CD4-positive, alpha-beta T cell treated with Interleukin-2 at 100 ng/mL for 4 hours (primary cell): ENCODE measurements around the gene HSPA1B.
"Not testable (repeated sequence)": the region's sequence is repeated elsewhere in the genome, so short reads cannot be mapped to it uniquely, and the experiment has no call there.

ENCODE experiments used
- DNase-seq: peaks from one replicate; pipeline ENCODE4 v3.0.0-alpha.2; 2020; ENCODE audit warnings: low spot score

Gene HSPA1B

GRCh38 chr6:31827286-31828079 lies at the start of gene HSPA1B:
TSS of gene HSPA1B (plus strand) at chr6:31827738. CDS start at chr6:31827951, 213 bp downstream.
- peak; percentile 94 for DNase-seq

DNA sequence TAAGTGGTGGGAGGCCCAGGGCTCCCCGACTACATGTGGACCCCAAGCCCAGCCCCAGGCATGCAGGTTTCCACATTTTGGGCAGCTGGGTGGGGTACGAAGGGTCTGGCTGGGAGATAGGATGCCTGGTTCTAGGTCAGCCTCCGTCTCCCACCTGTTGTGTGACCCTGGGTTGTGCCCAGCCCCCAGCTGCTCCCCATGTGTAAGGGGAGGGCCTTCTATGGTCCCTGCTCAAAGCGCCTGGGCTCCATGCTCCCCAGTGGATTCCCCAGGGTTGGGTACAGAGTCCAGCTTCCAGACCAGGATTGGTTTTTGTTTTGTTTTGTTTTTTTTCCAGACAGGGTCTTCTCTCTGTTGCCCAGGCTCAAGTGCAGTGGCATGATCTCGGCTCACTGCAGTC lies 49.3 kb upstream of the HSPA1B start:
- DNase-seq: no peak

GRCh38 chr6:31778999-31779885 lies 48.3 kb upstream of the HSPA1B start:
- no peak for DNase-seq

DNA sequence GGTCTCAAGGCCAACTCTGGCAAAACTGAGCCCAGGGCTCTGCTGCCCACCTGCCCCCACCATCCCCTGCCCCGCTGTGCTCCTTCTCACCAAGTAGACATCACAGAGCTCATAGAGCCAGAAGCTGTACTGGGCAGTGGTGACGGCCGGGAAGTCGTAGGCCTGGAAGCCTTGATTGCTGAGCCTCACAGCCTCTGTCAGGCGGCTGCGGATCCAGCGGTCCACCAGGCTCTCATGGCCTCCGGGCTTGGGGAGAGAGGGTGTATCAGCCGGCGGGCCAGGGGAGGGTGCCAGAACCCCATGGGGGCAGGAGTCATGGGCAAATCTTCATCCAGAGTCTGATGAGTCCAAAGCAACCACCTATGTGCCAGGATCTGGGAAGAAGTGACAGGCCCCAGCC lies 47.6 kb upstream of the HSPA1B start:
- DNase-seq: no peak

DNA sequence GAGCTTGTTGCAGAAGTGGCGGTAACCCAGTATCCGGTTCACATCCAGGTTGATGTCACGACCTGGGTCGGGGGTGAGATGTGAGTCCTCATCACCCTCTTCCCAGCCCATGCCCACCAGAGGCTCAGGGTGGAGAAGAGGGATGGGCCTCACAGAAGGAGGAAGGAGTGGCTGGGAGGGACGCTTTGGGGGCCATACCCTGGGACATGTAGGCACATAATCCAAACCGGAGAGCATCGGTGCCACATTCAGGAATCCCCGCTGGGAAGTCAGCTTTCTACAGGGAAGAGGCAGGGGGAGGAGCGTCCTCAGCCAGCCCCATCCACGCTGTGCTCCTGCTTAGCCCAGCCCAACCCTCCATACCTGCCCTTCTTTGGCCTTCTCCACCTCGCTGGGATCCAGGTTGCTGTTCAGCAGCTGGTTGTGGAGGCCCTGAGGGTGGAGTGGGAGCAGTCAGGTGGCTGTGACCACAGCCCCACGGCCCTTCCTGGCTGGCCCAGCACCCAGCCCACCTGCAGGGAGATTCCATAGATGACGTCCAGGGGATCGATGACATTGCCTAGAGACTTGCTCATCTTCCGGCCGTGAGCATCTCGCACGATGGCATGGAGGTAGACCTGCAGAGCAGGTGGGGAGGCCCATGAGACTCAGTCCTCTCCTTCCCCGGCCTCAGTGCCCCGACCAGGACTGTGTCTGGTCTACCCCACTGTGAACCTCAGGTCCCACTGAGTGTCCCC lies 46.9 kb upstream of the HSPA1B start:
- DNase-seq: no peak

DNA sequence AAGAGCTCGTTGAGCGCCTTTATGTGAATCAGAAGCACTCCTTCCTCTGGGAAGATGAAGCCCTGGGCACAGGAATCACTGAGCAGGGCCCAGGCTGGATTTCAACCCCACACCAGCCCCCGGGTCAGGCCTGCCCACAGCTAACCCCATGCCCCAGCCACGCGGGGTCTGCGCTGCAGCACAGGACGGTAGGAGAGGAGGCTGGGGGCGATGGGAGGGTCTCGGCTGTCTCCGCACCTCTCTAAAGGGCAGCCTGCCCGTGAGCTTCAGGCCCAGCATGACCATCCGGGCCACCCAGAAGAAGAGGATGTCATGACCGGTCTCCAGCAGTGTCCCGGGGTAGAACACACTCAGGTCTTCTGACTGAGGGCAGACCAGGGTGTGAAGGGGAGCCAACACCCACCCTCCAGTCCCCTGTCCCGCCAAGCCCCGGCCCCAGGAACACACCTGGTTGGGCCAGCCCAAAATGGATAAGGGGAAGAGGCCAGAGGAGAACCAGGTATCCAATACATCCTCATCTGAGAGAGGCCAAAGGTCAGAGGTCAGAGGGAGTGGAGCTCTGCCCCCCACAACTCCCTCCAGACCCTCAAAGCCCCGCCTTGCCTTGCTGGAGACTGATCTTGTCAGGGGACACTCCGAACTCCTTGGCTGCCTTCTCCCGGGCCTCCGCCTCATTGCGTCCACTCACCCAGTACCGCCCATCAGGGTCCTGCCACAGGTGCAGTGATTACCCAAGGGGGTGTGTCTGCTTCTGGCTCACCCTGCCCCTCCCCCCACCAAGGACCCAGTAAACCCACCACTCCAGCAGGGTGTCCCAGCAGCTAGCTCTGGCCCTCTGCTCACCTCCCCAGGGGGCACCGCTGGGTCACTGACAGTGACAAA lies 46.1 kb upstream of the HSPA1B start:
- no peak for DNase-seq

DNA sequence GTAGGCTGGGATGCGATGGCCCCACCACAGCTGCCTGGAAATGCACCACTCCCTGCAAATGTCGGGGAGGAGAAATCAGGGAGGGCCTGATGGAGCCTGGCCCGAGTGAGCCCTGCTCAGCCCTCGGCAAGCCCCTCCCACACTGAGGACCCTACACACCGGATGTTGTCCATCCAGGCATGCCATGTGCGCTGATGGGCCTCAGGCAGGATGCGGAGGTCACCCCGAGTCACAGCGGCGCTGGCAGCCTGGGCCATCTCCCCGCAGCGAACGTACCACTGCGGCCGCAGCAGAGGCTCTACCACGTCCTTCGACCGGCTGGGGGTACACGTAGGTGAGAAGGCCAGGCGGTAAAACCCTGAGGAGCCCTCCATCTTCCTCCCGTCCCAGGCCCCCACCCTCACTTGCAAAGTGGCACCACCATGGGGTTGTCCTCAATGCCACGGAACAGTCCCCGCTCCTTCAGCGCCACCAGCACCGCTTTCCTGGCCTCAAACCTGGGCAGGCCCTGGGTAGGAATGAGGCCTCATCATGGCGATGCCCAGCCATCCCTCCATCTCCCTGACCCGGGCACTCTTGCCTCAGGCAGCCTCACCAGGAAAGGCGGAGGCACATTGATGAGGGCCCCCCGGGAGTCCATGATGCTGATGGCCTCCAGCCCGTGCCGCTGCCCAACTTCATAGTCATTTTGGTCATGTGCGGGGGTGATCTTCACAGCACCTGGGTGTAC lies 45.2 kb upstream of the HSPA1B start:
- no peak for DNase-seq

DNA sequence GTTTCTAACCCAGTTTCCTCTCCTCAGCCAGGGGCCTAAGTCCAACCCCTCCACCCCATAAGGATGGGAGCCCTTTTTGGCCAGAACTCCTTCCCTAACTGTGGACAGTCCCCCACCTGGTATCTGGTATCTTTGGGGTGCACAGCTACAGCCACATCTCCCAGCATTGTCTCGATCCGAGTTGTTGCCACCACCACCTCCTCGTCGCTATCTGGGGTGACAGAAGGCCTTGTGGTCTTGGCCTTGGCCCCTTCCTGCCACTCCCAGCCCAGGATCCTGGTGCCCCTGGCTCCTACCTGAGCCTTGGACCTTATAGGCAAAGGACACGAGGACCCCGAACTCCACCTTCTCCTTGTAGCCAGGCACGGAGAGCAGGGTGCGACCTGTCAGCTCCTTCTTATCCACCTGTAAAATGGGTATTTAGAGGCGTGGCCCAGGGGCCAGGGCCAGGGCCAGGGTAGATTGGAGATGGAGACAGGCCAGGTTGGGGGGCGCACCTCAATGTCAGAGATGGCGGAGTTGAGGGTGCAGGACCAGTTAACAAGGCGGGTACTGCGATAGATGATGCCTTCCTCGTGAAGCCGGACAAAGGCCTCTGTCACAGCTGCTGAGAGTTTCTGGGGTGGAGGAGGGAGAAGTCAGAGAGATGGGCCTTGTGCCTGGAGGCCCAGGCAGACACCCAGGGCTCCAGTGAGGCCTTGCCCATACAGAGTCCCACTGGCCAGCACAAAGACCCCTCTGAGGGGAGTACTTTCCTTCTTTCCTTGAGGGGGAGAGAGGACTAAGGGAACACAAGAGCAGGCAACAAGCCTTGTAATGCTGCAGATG lies 43.2 kb upstream of the HSPA1B start:
- no peak for DNase-seq

DNA sequence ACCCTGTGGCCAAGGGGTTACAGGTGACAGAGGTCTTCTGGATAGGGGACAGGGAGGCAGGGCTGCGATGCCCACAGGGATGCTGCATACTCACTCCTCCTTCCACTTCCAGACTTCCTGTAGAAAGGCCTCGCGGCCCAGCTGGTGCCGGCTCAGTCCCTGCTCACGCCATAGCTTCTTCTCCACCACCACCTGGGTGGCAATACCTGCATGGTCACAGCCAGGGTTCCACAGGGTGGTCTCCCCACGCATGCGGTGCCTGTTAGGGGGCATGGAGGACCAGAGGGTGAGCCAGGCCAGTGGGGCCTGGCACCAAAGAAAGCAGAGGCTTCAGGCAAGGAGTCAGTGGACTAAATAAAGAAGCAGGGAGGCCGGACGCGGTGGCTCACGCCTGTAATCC lies 42.1 kb upstream of the HSPA1B start:
- DNase-seq: no peak

- no peak for DNase-seq
Measured at GRCh38 chr6:31791324-31792089, 36.0 kb upstream of the HSPA1B start.

DNA sequence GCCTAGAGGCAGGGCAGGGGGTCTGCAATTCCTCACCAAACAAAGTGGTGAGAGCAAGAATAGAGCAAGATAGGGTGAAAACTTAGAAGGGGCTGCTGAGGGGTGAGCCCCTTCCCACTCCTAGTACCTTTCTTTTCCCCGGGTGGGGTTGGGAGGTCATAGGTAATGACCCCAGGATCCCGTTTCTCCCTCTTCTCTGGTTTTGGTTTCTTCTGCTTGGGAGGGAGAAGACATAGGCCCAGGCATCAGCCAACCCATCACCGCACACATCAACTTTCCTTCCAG lies 35.5 kb upstream of the HSPA1B start:
- DNase-seq: no peak

- no peak for DNase-seq
Measured at GRCh38 chr6:31792761-31793171, 34.8 kb upstream of the HSPA1B start.

DNA sequence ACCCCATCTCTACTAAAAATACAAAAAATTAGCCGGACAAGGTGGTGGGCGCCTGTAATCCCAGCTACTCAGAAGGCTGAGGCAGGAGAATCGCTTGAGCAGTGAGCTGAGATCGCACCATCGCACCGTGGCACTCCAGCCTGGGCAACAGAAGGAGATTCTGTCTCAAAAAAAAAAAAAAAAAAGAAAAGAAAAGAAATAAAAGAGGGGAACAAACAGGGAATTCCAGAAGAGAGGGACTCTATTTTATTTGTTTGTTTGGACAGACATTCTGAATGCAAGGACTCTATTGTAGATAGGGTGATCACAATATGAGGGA lies 33.7 kb upstream of the HSPA1B start:
- DNase-seq: not testable (repeated sequence)

DNA sequence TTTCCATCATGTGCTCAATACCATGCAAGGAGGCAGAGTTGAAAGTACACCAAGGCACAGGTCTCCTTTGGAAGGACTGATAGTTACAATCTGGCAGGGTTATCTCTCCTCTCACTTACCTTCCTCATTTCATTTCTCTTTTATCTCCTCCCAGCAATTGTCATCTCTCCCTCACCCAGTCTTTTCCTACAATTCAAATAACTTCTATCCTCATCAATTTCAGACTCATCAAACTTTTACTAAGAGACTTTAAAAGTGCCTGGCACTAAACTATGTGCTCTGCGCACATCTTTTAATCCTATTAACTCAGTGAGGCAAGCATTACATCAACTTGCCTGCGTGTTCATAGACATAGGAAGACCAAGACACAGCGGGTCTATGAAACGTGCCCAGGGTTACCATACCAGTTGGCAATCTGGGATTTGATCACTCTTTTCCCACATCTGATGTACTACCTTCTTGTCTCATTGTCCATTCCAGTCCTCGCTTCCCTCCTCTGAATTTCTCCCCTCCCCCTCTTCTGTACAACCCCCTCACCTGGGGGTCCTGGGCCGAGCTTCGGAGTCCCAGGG lies 33.2 kb upstream of the HSPA1B start:
- DNase-seq: no peak

GRCh38 chr6:31794866-31795615 lies 32.5 kb upstream of the HSPA1B start:
- DNase-seq: no peak

DNA sequence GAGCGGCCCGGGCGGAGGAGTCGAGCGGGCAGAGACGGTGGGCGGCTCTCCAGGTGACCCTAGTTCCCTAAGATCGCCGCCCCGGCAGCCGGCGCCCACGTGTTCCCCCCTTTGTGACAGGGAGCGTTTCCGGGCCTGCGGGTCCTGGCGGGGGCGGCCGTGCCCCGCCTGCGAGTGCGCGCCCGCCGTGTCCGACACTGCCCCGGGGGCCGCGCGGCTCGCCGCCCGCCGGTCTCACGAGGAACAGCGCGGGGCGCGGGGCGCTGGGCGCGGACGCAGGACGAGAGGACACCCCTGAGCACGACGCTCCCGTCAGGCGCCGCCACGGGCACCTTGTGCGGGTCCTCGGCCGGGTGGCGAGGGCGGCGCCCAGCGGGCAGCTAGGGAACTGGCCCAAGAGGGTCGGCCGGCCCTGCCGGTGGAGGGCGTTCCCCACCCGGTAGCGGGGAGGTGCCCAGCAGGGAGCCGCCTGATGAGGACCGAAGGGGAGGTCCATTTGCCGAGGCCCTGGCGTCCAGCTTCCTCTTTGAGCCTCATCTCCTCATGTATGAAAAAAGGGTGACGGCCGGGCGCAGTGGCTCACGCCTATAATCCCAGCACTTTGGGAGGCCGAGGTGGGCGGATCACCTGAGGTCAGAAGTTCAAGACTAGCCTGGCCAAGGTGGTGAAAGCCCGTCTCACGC lies 31.8 kb upstream of the HSPA1B start, which contains the start of gene VARS1:
Gene VARS1 (minus strand): TSS at position 137 of the 683 bp plus-strand sequence. CDS start 535 bp downstream, outside the sequence.
- peak; percentile 85 for DNase-seq

- DNase-seq: no peak
Measured at GRCh38 chr6:31796993-31797385, 30.5 kb upstream of the HSPA1B start.

DNA sequence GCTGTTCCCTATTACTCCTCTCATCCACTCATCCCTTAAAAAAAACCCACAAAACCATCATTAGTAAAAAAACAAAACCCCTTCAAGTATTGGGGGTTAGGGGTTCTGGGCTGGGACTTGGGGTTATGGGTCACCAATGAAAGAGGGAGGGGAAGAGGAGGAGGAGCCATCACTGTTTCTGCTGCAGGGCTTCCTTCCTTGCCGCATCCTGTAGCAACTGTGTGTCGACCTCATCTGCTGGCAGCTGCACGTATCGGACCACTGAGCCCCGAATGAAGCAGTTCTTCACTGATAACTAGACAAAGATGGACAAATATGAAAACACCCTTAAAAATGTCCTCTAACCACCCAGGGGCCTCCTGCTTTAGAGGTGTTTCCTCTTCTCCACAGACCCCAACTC lies 29.9 kb upstream of the HSPA1B start:
- DNase-seq: peak; percentile 54
